SK-N-SH (cell line): ENCODE data around the gene INSRR. TPM values are rescaled to one million over a fixed set of nuclear protein-coding genes. Genes with fewer than 3 reads are reported as not detected.

Source experiments
- CTCF ChIA-PET: fragments of 300-600, 350-600 bp; formaldehyde crosslinking; extraction: SDS; loops from one replicate; lab custom pipeline; 2021; lab: Yijun Ruan, JAX
- POLR2A ChIA-PET: fragments of 350-600 bp; sonication (Branson Sonifier 250); formaldehyde crosslinking; extraction: SDS; loops from one replicate; lab custom pipeline; 2020; ENCODE audit warnings: antibody characterized with exemption, inconsistent platforms; lab: Yijun Ruan, JAX
- DNase-seq: peaks from one replicate; pipeline ENCODE4 v3.0.0; 2012
- H2AFZ ChIP-seq: fragments of 200-600 bp; sonication (generic); 2 replicates; pipeline ENCODE4 v1.8.1; 2016; ENCODE audit warnings: antibody characterized with exemption, mild to moderate bottlenecking, low read depth
- H3F3A ChIP-seq: fragments of 200-600 bp; sonication (generic); replicated peaks from 2 replicates; pipeline ENCODE3; 2016; ENCODE audit warnings: antibody characterized with exemption, mild to moderate bottlenecking; ENCODE audit not compliant: insufficient read depth
- H3K27ac ChIP-seq, 2 experiments: fragments of 200-500 bp in 1 of 2; fragments of 200-600 bp in 1 of 2; sonication (Bioruptor generic) in 1 of 2; sonication (generic), shearing (Covaris generic) in 1 of 2; 2 replicates each; pipeline versions ENCODE4 v1.5.1 to v1.6.1; 2014 to 2016; ENCODE audit warnings: low read depth in 2 of 2, inconsistent platforms in 1 of 2, low read length in 1 of 2, mild to moderate bottlenecking in 1 of 2, mixed read lengths in 1 of 2
- H3K27me3 ChIP-seq: fragments of 200-600 bp; sonication (generic), shearing (Covaris generic); 2 replicates; pipeline ENCODE4 v1.6.1; 2016; ENCODE audit warnings: mixed run types; ENCODE audit not compliant: insufficient read depth
- H3K36me3 ChIP-seq, 2 experiments: fragments of 200-500 bp in 1 of 2; fragments of 200-600 bp in 1 of 2; sonication (Bioruptor generic) in 1 of 2; sonication (generic) in 1 of 2; replicated peaks in 1 of 2; 2 replicates each; pipeline versions ENCODE3 to v1.5.1; 2014 to 2016; ENCODE audit warnings: low read length in 1 of 2, mild to moderate bottlenecking in 1 of 2; ENCODE audit not compliant: insufficient read depth in 2 of 2, control insufficient read depth in 1 of 2
- H3K4me1 ChIP-seq, 2 experiments: fragments of 200-500 bp in 1 of 2; fragments of 200-600 bp in 1 of 2; sonication (Bioruptor generic) in 1 of 2; sonication (generic), shearing (Covaris generic) in 1 of 2; 2 replicates each; pipeline versions ENCODE4 v1.5.1 to v1.6.1; 2014 to 2016; ENCODE audit warnings: low read depth in 1 of 2, low read length in 1 of 2, mixed run types in 1 of 2; ENCODE audit not compliant: insufficient read depth in 2 of 2, control insufficient read depth in 1 of 2
- H3K4me2 ChIP-seq: fragments of 200-600 bp; sonication (generic), shearing (Covaris generic); 2 replicates; pipeline ENCODE4 v1.6.1; 2017; ENCODE audit warnings: mixed run types
- H3K4me3 ChIP-seq, 2 experiments: fragments of 200-500 bp in 1 of 2; fragments of 200-600 bp in 1 of 2; sonication (Bioruptor generic) in 1 of 2; sonication (generic), shearing (Covaris generic) in 1 of 2; 2 replicates each; pipeline versions ENCODE4 v1.5.1 to v1.8.1; 2014 to 2016; ENCODE audit warnings: low read depth in 2 of 2, inconsistent platforms in 1 of 2, low read length in 1 of 2, mild to moderate bottlenecking in 1 of 2, mixed read lengths in 1 of 2, moderate library complexity in 1 of 2
- H3K79me2 ChIP-seq: fragments of 200-600 bp; sonication (generic); 2 replicates; pipeline ENCODE4 v1.8.1; 2017; ENCODE audit warnings: mild to moderate bottlenecking; ENCODE audit not compliant: insufficient read depth
- H3K9ac ChIP-seq: fragments of 200-600 bp; sonication (generic); 2 replicates; pipeline ENCODE4 v1.6.1; 2017; ENCODE audit warnings: mixed run types
- H3K9me2 ChIP-seq: fragments of 200-600 bp; sonication (generic); 2 replicates; pipeline ENCODE4 v1.6.1; 2017; ENCODE audit warnings: mixed run types
- H3K9me3 ChIP-seq: fragments of 200-600 bp; sonication (generic); 2 replicates; pipeline ENCODE4 v1.6.1; 2017; ENCODE audit warnings: mixed run types, mild to moderate bottlenecking, moderate library complexity
- H4K20me1 ChIP-seq: fragments of 200-600 bp; sonication (generic); 2 replicates; pipeline ENCODE4 v1.6.1; 2017; ENCODE audit warnings: mild to moderate bottlenecking, mixed run types; ENCODE audit not compliant: insufficient read depth
- ELF1 ChIP-seq: IDR thresholded peaks from 2 replicates; pipeline ENCODE4 v1.4.0; 2012
- FOSL2 ChIP-seq: IDR thresholded peaks from 2 replicates; pipeline ENCODE4 v1.4.0; 2012; ENCODE audit warnings: low read depth, mild to moderate bottlenecking, moderate library complexity, borderline replicate concordance
- FOXJ3 ChIP-seq: sonication (generic); formaldehyde crosslinking; IDR thresholded peaks from 2 replicates; pipeline ENCODE4 v1.5.1; 2020; ENCODE audit warnings: mild to moderate bottlenecking, missing genetic modification reagents
- JUND ChIP-seq: IDR thresholded peaks from 2 replicates; pipeline ENCODE4 v1.4.0; 2012
- MEF2A ChIP-seq: IDR thresholded peaks from 2 replicates; pipeline ENCODE4 v1.4.0; 2012; ENCODE audit warnings: low read depth, borderline replicate concordance
- NRF1 ChIP-seq: IDR thresholded peaks from 2 replicates; pipeline ENCODE4 v1.6.1; 2012; ENCODE audit warnings: low read depth, mild to moderate bottlenecking, low read length
- POLR2AphosphoS5 ChIP-seq: IDR thresholded peaks from 2 replicates; pipeline ENCODE4 v1.6.1; 2012; ENCODE audit warnings: low read depth, low read length
- RAD21 ChIP-seq: IDR thresholded peaks from 2 replicates; pipeline ENCODE4 v1.6.1; 2012; ENCODE audit warnings: mild to moderate bottlenecking, low read length
- RCOR1 ChIP-seq: fragments of 150-350 bp; IDR thresholded peaks from 2 replicates; pipeline ENCODE4 v1.6.1; 2017; ENCODE audit warnings: antibody characterized with exemption, low read length
- RFX5 ChIP-seq: IDR thresholded peaks from 2 replicates; pipeline ENCODE4 v1.6.1; 2012; ENCODE audit warnings: mild to moderate bottlenecking, improper control_type of control experiment, low read length
- SMC3 ChIP-seq: IDR thresholded peaks from 2 replicates; pipeline ENCODE4 v1.6.1; 2012; ENCODE audit warnings: low read depth, low read length, improper control_type of control experiment
- TAF1 ChIP-seq: IDR thresholded peaks from 2 replicates; pipeline ENCODE4 v1.6.1; 2012; ENCODE audit warnings: low read depth, mild to moderate bottlenecking, low read length, moderate library complexity, borderline replicate concordance
- TCF12 ChIP-seq: IDR thresholded peaks from 2 replicates; pipeline ENCODE4 v1.4.0; 2012
- TEAD4 ChIP-seq: IDR thresholded peaks from 2 replicates; pipeline ENCODE4 v1.4.0; 2012; ENCODE audit warnings: mild to moderate bottlenecking, borderline replicate concordance; ENCODE audit not compliant: insufficient read depth
- WGBS: methylation state at CpG from one replicate; pipeline ENCODE4 v1.1.6; 2017; ENCODE audit warnings: low lambda C conversion rate; 5-methylcytosine and 5-hydroxymethylcytosine counted together
- polyA plus RNA-seq, 3 experiments: library from polyadenylated mRNA; depleted of rRNA; stranded (reverse); fragments of >200 nt; gene quantifications; 2 replicates each; pipeline ENCODE4 v1.2.3, GENCODE V29; 2012
- TF ChIP-seq, protein P1 (sequence below): fragments of 200-600 bp; sonication (generic); IDR thresholded peaks from 2 replicates; pipeline ENCODE4 v1.6.1; 2017; ENCODE audit warnings: antibody characterized with exemption, mild to moderate bottlenecking, moderate library complexity
- TF ChIP-seq, protein P2 (sequence below): IDR thresholded peaks from 2 replicates; pipeline ENCODE4 v1.4.0; 2012; ENCODE audit warnings: low read depth, borderline replicate concordance
- TF ChIP-seq, protein P3 (sequence below): IDR thresholded peaks from 2 replicates; pipeline ENCODE4; 2012
- TF ChIP-seq, protein P4 (sequence below): fragments of 150-350 bp; IDR thresholded peaks from 2 replicates; pipeline ENCODE4 v1.6.1; 2016; ENCODE audit warnings: mild to moderate bottlenecking, low read depth, low read length
- TF ChIP-seq, protein P5 (sequence below): IDR thresholded peaks from 2 replicates; pipeline ENCODE4 v1.4.0; 2012; ENCODE audit warnings: low read depth, borderline replicate concordance
- TF ChIP-seq, protein P6 (sequence below): fragments of 150-350 bp; IDR thresholded peaks from 2 replicates; pipeline ENCODE4 v1.6.1; 2017; ENCODE audit warnings: antibody characterized with exemption, low read length, low read depth, borderline replicate concordance

Gene INSRR
- polyA plus RNA-seq, 1 of the 3 experiments (the other 2 are of a cell fraction), result 0.20 TPM

DNA sequence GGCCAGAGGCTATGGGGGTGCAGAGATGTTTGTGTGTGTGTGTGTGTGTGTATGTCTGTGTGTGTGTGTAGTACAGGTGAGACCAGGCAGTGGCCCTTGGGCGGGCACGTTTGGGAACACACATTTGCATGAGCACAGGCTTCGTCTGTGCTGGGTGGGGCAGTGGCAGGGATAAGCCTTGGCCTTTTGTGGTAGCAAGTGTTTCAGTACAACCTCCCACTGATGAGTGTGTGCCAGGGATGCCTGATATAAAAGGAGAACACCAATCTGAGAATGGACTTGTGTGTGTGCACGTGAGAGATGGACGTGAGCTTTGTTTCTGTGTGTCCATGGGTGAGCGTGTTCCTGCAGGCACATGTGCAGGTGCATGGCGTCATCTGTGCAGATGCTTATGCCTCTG is 4.7 kb upstream of the INSRR start:
- H4K20me1 ChIP-seq, result no peaks in the 10 kb centered on the region
- no peaks in the 10 kb centered on the region for H3K9me2 ChIP-seq
- TF ChIP-seq POLR2AphosphoS5 (no peak), ELF1 (no peak), RCOR1 (no peak), RAD21 (no peak), JUND (no peak), MEF2A (no peak), TCF12 (no peak), TEAD4 (no peak), NRF1 (no peak), RFX5 (no peak), FOSL2 (no peak), SMC3 (no peak), TAF1 (no peak), FOXJ3 (CRISPR knock-in tag) (no peak)
- TF ChIP-seq, protein P1, sequence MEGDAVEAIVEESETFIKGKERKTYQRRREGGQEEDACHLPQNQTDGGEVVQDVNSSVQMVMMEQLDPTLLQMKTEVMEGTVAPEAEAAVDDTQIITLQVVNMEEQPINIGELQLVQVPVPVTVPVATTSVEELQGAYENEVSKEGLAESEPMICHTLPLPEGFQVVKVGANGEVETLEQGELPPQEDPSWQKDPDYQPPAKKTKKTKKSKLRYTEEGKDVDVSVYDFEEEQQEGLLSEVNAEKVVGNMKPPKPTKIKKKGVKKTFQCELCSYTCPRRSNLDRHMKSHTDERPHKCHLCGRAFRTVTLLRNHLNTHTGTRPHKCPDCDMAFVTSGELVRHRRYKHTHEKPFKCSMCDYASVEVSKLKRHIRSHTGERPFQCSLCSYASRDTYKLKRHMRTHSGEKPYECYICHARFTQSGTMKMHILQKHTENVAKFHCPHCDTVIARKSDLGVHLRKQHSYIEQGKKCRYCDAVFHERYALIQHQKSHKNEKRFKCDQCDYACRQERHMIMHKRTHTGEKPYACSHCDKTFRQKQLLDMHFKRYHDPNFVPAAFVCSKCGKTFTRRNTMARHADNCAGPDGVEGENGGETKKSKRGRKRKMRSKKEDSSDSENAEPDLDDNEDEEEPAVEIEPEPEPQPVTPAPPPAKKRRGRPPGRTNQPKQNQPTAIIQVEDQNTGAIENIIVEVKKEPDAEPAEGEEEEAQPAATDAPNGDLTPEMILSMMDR, result no peak
- TF ChIP-seq, protein P2, sequence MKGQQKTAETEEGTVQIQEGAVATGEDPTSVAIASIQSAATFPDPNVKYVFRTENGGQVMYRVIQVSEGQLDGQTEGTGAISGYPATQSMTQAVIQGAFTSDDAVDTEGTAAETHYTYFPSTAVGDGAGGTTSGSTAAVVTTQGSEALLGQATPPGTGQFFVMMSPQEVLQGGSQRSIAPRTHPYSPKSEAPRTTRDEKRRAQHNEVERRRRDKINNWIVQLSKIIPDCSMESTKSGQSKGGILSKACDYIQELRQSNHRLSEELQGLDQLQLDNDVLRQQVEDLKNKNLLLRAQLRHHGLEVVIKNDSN, result no peak
- TF ChIP-seq, protein P3, sequence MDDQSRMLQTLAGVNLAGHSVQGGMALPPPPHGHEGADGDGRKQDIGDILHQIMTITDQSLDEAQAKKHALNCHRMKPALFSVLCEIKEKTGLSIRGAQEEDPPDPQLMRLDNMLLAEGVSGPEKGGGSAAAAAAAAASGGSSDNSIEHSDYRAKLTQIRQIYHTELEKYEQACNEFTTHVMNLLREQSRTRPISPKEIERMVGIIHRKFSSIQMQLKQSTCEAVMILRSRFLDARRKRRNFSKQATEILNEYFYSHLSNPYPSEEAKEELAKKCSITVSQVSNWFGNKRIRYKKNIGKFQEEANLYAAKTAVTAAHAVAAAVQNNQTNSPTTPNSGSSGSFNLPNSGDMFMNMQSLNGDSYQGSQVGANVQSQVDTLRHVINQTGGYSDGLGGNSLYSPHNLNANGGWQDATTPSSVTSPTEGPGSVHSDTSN, result no peak
- TF ChIP-seq, protein P4, sequence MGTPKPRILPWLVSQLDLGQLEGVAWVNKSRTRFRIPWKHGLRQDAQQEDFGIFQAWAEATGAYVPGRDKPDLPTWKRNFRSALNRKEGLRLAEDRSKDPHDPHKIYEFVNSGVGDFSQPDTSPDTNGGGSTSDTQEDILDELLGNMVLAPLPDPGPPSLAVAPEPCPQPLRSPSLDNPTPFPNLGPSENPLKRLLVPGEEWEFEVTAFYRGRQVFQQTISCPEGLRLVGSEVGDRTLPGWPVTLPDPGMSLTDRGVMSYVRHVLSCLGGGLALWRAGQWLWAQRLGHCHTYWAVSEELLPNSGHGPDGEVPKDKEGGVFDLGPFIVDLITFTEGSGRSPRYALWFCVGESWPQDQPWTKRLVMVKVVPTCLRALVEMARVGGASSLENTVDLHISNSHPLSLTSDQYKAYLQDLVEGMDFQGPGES, result no peak
- TF ChIP-seq, protein P5, sequence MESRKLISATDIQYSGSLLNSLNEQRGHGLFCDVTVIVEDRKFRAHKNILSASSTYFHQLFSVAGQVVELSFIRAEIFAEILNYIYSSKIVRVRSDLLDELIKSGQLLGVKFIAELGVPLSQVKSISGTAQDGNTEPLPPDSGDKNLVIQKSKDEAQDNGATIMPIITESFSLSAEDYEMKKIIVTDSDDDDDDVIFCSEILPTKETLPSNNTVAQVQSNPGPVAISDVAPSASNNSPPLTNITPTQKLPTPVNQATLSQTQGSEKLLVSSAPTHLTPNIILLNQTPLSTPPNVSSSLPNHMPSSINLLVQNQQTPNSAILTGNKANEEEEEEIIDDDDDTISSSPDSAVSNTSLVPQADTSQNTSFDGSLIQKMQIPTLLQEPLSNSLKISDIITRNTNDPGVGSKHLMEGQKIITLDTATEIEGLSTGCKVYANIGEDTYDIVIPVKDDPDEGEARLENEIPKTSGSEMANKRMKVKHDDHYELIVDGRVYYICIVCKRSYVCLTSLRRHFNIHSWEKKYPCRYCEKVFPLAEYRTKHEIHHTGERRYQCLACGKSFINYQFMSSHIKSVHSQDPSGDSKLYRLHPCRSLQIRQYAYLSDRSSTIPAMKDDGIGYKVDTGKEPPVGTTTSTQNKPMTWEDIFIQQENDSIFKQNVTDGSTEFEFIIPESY, result no peak
- TF ChIP-seq, protein P6, sequence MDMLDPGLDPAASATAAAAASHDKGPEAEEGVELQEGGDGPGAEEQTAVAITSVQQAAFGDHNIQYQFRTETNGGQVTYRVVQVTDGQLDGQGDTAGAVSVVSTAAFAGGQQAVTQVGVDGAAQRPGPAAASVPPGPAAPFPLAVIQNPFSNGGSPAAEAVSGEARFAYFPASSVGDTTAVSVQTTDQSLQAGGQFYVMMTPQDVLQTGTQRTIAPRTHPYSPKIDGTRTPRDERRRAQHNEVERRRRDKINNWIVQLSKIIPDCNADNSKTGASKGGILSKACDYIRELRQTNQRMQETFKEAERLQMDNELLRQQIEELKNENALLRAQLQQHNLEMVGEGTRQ, result no peak
- H3K27ac ChIP-seq, result 0 out of 4 replicates have a peak overlapping the region, but pooled peaks of 1 of the 2 experiments have one; percentile 1
- no peak overlapping the region for H2AFZ ChIP-seq
- DNase-seq, result no peak
- no peaks in the 10 kb centered on the region for H3K36me3 ChIP-seq
- WGBS, result 66% methylated on average over 4 of the region's 7 CpGs
- H3F3A ChIP-seq, result peaks cover 4% of the 10 kb centered on the region
- no peaks in the 10 kb centered on the region for H3K79me2 ChIP-seq
- ChIA-PET CTCF (interaction anchor here (0.7 to 22.1 kb wide), 10 partner anchors 19 to 138 kb away, joined by 3 to 566 read pairs (median 46); partner anchors contain the start of genes ISG20L2, METTL25B and PEAR1), POLR2A (interaction anchor here (1.0 to 1.6 kb wide), 3 partner anchors 25 to 67 kb away, joined by 3 read pairs; no protein-coding TSS in a partner anchor)
- H3K9me3 ChIP-seq, result no peaks in the 10 kb centered on the region
- H3K9ac ChIP-seq, result no peak overlapping the region
- peak overlapping the region in 1 of 2 experiments; percentile 17; a peak in 1 of 4 replicates for H3K4me3 ChIP-seq
- H3K4me2 ChIP-seq, result no peak overlapping the region
- peaks cover 3 to 50% of the 10 kb centered on the region in 2 experiments; a peak in 2 of 4 replicates for H3K4me1 ChIP-seq
- H3K27me3 ChIP-seq, result peaks cover 28% of the 10 kb centered on the region
